Neuron (in vitro differentiated cells): ENCODE results near the gene ZNRF4.
"Not testable (repeated sequence)": the region's sequence is repeated elsewhere in the genome, so short reads cannot be mapped to it uniquely, and the experiment has no call there.

ENCODE experiments used
- H2AFZ ChIP-seq: one replicate; pipeline ENCODE4 v1.6.1; 2013; ENCODE audit warnings: low read depth, mild to moderate bottlenecking, inconsistent platforms, low read length, moderate library complexity
- H3K27me3 ChIP-seq: one replicate; pipeline ENCODE4 v1.6.1; 2013; ENCODE audit warnings: low read length; ENCODE audit not compliant: insufficient read depth
- H3K36me3 ChIP-seq: one replicate; pipeline ENCODE4 v1.6.1; 2013; ENCODE audit warnings: low read length; ENCODE audit not compliant: insufficient read depth
- H3K4me1 ChIP-seq: one replicate; pipeline ENCODE4 v1.6.1; 2013; ENCODE audit warnings: low read length; ENCODE audit not compliant: insufficient read depth
- H3K4me3 ChIP-seq: 2 replicates; pipeline ENCODE4 v1.5.1; 2013; ENCODE audit warnings: mild to moderate bottlenecking, low read length, moderate library complexity
- H3K9me3 ChIP-seq: one replicate; pipeline ENCODE4 v1.6.1; 2013; ENCODE audit warnings: low read length

The ZNRF4 gene

DNA sequence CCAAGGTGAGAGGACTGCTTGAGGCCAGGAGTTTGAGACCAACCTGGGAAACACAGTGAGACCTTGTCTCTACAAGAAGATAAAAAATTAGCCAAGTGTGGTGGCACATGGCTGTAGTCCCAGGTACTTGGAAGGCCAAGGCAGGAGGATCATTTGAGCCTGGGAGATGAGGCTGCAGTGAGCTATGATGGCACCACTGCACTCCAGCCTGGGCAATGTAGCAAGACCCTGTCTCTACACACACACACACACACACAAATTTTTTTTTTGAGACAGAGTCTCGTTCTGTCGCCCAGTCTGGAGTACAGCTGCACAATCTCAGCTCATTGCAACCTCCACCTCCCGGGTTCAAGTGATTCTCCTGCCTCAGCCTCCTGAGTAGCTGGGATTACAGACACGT lies 30.4 kb downstream of the ZNRF4 start:
- not testable (repeated sequence) for H3K4me3 ChIP-seq, H2AFZ ChIP-seq, H3K36me3 ChIP-seq, H3K27me3 ChIP-seq
- H3K4me1 ChIP-seq, result peaks cover 12% of the 10 kb centered on the region
- H3K9me3 ChIP-seq, result peaks cover 10% of the 10 kb centered on the region

DNA sequence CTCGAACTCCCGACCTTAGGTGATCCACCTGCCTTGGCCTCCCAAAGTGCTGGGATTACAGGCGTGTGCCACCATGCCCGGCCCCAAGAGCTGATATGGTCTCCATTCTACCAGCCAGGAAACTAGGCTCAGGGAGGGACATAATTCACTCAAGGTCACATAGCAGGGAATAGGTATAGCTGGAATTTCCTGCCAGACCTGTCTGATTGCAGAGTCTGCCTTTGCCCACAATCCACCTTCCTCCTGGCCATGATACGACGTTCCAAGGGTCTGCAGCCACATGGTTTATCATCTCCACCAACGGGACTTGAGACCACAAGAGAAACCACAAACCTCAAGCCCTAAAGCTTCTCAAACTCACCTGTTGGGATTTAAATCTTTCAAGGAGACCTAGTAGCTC lies 32.0 kb downstream of the ZNRF4 start:
- Histone ChIP-seq H3K4me1 (peaks cover 15% of the 10 kb centered on the region), H3K9me3 (peaks cover 4% of the 10 kb centered on the region), H3K4me3 (no peak overlapping the region), H2AFZ (no peak overlapping the region), H3K27me3 (no peaks in the 10 kb centered on the region), H3K36me3 (no peaks in the 10 kb centered on the region)

DNA sequence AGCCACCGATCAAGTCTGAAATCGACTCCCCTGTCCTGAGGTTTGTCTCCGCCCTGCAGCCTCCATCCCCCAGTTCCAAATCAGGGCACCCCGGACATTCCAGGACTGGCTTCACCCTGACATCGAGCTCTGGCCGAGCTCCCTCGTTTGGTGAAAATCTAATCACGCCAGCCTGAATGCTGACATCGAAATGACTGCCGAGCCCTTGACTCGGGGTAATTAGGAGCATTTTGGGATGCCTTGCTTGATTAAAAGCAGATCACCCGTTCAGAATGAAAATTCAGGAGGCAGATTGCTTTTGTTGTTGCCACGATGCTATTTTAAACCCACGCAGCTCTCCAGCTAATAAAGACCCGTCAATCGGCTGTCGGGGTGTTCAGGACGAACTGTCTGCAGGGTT lies 34.3 kb downstream of the ZNRF4 start:
- peaks cover 22% of the 10 kb centered on the region for H3K4me1 ChIP-seq
- no peaks in the 10 kb centered on the region for H3K36me3 ChIP-seq
- no peaks in the 10 kb centered on the region for H3K27me3 ChIP-seq
- no peak overlapping the region for H3K4me3 ChIP-seq
- no peaks in the 10 kb centered on the region for H3K9me3 ChIP-seq
- H2AFZ ChIP-seq, result no peak overlapping the region

DNA sequence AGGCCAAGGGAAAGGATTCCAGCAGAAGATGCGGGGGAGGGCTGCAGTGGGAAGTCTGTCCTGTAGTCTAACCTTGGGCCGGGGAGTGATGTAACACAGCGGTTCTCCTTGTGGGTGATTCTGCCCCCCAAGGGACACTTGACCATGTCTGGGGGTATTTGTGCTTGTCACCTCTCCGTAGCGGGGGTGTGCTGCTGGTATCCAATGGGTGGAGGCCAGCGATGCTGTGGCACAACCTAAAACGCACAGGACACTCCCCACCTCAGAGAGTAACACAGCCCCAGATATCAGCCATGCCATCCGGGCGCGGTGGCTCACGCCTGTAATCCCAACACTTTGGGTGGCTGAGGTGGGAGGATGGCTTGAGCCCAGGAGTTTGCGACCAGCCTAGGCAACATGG lies 36.3 kb downstream of the ZNRF4 start:
- H3K27me3 ChIP-seq, result no peaks in the 10 kb centered on the region
- no peak overlapping the region for H2AFZ ChIP-seq
- H3K4me1 ChIP-seq, result peaks cover 26% of the 10 kb centered on the region
- H3K9me3 ChIP-seq, result no peaks in the 10 kb centered on the region
- H3K4me3 ChIP-seq, result no peak overlapping the region
- H3K36me3 ChIP-seq, result no peaks in the 10 kb centered on the region

DNA sequence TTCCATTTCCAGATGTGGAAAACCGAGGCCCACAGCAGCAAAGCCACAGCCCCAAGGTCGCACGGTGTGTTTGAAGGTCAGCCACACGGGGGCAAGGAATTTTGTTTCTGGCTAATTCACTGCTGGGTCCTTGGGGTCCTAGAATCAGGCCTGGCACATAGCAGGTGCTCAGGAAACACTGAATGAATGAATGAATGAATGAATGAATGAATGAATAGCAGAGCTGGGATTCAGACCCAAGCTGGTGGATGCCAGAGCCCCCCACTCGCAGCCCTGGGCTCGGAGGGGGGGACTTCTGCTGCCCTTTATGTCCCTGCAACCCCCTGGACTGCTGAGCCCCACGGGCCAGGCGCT lies 37.0 kb downstream of the ZNRF4 start:
- Histone ChIP-seq H3K4me1 (peaks cover 26% of the 10 kb centered on the region), H3K36me3 (no peaks in the 10 kb centered on the region), H2AFZ (peak overlapping the region; percentile 84), H3K9me3 (no peaks in the 10 kb centered on the region), H3K27me3 (no peaks in the 10 kb centered on the region), H3K4me3 (peak overlapping the region; percentile 40)

DNA sequence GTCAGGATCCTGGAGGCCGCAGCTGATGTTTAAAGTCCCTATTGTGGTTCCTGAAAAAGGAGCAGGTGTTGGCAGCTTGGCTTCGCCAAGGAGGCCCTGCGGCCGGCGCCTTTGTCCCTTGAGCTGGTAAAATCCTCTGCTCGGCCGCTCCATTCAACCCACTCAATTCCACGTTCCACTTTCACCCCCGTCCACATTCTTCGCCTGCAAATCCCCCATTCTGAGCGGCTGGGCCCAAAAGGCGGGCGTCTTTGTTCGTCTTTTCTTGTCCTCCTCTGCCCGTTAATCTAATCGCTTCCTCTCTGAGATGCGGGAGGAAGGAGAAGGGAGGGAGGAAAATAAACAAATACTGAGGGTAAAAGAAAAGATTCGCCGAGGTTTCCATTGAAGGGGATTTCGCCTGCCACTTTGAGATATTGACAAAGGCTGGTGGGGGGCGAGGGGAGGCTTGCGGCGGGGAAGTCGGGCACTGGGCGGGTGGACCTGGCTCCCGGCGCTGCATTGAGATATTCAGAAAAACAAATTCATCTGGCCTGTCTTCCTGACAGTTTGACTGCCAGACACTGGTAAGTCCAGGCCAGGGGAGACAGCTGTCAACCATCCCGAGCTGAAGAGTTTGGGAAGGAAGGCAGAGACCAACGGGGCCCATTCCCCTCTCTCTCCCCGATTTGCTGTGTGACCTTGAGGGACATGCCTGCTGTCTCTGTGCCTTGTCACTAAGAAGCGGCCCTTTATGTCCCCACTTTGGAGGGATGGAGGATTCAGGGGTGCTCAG lies 37.6 kb downstream of the ZNRF4 start:
- no peaks in the 10 kb centered on the region for H3K27me3 ChIP-seq
- H3K4me3 ChIP-seq, result peak overlapping the region; percentile 40
- no peaks in the 10 kb centered on the region for H3K9me3 ChIP-seq
- H2AFZ ChIP-seq, result peak overlapping the region; percentile 84
- H3K36me3 ChIP-seq, result no peaks in the 10 kb centered on the region
- peaks cover 32% of the 10 kb centered on the region for H3K4me1 ChIP-seq

DNA sequence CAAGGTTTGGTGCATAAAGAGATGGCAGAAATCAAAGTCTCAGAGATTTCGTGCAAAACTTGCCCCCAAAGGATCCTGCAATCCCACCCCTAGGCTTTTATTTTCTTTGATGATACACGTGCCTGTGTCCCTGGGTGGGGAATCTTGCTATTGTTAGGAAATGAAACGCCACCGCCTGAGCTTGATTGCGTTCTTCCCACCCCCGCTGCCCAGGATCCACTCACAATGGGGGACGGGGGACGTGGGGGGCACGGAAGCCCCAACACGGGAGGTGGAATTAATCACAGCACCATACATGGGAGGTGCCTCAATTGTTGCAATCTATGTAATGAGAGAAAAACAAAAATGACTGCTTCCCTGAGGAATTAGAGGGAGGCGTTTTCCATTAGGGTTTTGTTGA lies 39.6 kb downstream of the ZNRF4 start:
- Histone ChIP-seq H3K4me1 (peaks cover 46% of the 10 kb centered on the region), H3K36me3 (no peaks in the 10 kb centered on the region), H3K9me3 (no peaks in the 10 kb centered on the region), H2AFZ (no peak overlapping the region), H3K27me3 (no peaks in the 10 kb centered on the region), H3K4me3 (no peak overlapping the region)

DNA sequence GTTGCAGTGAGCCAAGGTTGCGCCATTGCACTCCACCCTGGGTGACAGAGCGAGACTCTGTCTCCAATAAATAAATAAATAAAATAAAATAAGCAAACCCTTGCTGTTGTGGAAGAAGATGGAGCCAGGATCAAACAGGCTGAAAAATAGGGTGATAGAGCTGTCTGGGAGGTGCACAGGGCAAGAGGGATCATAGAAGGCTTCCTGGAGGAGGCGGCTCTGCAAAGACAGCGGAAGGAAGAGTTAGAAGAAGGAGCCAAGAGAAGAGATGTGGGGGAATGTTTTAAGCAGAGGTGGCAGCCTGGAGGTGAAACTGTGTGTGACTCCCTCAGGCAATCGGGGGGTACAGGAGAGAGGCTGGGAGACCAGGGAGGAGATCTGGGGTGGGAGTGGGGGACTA lies 40.6 kb downstream of the ZNRF4 start:
- no peaks in the 10 kb centered on the region for H3K27me3 ChIP-seq
- H3K4me1 ChIP-seq, result peaks cover 44% of the 10 kb centered on the region
- H3K36me3 ChIP-seq, result no peaks in the 10 kb centered on the region
- H3K9me3 ChIP-seq, result no peaks in the 10 kb centered on the region
- no peak overlapping the region for H3K4me3 ChIP-seq
- H2AFZ ChIP-seq, result no peak overlapping the region

DNA sequence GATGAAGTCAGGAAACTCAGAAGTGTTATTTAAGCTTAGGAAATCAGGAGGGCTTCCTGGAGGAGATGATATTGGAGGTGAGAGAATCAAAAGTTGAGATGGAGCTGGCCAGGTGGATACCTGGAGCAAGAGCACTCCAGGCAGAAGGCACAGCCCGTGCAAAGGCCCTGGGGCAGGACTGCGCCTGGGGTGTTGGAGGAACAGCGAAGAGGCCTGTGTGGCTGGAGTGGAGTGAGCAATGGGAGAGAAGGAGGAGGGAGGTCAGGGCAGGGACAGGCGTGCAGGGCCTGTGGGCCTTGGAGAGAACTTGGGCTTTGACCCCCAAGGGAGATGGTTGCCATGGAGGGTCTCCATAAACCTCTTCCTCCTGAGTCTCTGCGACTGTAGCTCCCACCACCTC lies 42.1 kb downstream of the ZNRF4 start:
- Histone ChIP-seq H3K27me3 (no peaks in the 10 kb centered on the region), H3K36me3 (no peaks in the 10 kb centered on the region), H3K9me3 (peaks cover 2% of the 10 kb centered on the region), H3K4me1 (peaks cover 41% of the 10 kb centered on the region), H3K4me3 (no peak overlapping the region), H2AFZ (no peak overlapping the region)

DNA sequence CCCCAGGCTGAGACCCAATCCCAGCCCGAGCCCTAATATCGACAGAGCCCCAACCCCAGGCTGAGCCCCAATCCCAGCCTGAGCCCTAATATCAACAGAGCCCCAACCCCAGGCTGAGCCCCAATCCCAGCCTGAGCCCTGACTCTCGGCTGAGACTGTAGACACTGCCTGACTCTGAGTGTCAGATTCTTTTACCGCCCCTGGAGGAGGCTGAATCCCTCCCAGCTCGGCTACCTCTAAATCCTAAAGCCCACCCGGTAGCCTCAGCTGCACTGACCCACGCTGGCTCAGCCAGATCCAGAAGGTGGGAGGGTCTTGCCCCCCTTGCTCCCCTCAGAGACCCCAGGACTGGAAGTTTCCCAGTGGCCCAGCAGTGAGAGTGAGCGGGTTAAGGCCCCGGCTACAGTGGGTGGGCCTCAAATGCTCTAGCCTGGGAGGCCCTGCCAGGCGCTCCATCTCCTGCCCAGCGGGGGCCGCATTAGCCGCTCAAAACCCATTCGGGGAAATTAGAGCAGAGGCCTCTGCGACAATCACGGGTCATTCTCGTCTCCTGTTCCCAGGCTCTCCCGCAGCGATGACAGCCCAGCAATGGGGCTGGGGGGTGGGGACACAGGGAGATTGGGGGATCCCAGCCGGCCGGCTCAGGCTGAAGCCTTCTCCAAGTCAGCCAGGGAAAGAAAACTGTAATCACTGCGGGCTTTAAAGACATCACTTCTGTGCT lies 43.8 kb downstream of the ZNRF4 start:
- H3K4me3 ChIP-seq, result no peak overlapping the region
- no peaks in the 10 kb centered on the region for H3K27me3 ChIP-seq
- H3K9me3 ChIP-seq, result peaks cover 11% of the 10 kb centered on the region
- peaks cover 29% of the 10 kb centered on the region for H3K4me1 ChIP-seq
- H3K36me3 ChIP-seq, result no peaks in the 10 kb centered on the region
- peak overlapping the region; percentile 8 for H2AFZ ChIP-seq

DNA sequence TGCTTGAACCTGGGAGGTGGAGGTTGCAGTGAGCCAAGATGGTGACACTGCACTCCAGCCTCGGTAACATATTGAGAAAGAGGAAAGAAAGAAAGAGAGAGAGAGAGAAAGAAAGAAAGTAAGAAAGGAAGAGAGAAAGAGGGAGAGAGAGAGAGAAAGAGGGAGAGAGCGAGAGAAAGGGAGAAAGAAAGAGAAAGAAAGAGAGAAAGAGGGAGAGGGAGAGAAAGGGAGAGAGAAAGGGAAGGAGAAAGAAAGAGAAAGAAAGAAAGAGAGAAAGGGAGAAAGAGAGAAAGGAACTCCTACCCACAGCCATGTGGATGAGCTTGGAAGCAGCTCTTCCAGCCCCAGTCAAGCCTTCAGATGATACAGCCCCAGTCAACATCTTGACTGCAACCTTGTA lies 46.7 kb downstream of the ZNRF4 start:
- no peaks in the 10 kb centered on the region for H3K27me3 ChIP-seq
- peaks cover 15% of the 10 kb centered on the region for H3K9me3 ChIP-seq
- H3K4me1 ChIP-seq, result peaks cover 21% of the 10 kb centered on the region
- no peak overlapping the region for H3K4me3 ChIP-seq
- no peak overlapping the region for H2AFZ ChIP-seq
- no peaks in the 10 kb centered on the region for H3K36me3 ChIP-seq

DNA sequence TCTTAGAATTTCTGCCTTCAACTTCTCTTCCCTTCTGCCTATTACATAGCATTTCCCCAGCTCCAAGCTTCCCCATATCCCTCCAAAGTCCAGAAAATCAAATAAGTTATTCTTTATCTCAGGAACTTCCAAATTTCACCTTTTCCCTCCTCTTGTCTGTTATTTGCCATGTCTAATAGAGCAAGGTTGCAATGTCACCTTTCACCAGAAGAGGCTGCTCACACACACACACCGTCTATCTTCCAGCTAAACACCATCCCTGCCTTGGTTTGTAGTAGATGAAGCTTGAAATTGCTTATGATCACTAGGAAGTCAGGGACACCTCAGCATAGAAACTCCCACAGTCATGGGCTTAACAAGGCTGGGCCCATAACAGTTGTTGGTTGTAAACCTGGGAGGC lies 48.4 kb downstream of the ZNRF4 start:
- Histone ChIP-seq H3K27me3 (no peaks in the 10 kb centered on the region), H2AFZ (no peak overlapping the region), H3K36me3 (no peaks in the 10 kb centered on the region), H3K4me1 (peaks cover 10% of the 10 kb centered on the region), H3K9me3 (peaks cover 15% of the 10 kb centered on the region), H3K4me3 (no peak overlapping the region)

DNA sequence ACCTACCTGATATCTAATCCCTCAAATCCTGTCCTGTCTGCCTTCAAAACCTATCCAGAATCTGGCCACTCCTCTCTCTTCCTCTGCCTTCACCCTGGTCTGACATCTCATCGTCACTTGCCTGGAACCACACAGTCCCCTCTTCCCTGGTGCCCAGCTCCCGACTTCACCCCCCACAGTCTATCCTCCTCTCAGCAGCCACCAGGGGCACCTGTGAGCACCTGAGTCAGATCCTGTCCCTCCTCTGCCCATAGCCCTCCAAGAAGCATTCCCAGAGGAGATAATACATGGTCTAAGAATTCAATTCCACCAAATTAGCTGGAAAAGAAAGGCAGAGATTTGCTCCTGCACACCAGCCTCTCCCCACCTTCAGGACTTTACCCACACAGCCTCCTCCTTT lies 48.9 kb downstream of the ZNRF4 start:
- H2AFZ ChIP-seq, result no peak overlapping the region
- H3K4me1 ChIP-seq, result peaks cover 5% of the 10 kb centered on the region
- H3K4me3 ChIP-seq, result no peak overlapping the region
- H3K27me3 ChIP-seq, result no peaks in the 10 kb centered on the region
- H3K36me3 ChIP-seq, result no peaks in the 10 kb centered on the region
- peaks cover 15% of the 10 kb centered on the region for H3K9me3 ChIP-seq
